NCI-H69 (cell line): ENCODE results near the gene RER1.
A peak's percentile ranks its signal among the peaks of the same experiment; 100 is the strongest.

Experiments used
- DNase-seq: peaks from one replicate; lab custom pipeline; 2025; lab: John Stamatoyannopoulos, UW

Gene RER1

DNA sequence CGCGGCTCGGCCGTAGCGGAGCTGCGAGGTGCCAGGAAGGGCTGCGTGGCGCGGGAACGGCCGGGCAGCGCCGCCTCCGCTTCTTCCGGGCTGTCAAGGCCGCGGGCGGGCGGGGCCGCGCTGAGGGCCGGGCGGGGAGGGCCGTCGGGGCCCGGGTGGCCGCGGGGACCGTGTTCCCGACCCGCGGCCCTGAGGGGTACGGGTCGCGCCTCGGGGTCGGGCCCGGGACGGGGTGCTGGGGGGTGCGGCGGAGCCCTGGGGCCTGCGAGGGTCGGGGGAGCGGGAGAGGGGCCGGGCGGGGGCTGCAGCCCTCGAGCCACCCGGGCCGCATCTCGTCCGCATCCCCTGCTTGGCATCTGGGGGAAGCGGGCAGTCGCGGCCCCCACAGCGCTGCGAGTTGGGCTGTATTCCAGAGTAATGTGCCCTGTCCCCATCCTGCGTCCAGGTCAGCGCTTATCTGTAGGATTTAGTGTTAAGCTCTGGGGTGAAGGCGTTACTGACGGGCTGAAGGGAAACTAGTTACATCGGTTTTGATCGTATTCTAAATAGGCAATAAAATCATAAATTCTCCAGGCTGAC, 379 bp downstream of the RER1 start:
- DNase-seq: no peak

DNA sequence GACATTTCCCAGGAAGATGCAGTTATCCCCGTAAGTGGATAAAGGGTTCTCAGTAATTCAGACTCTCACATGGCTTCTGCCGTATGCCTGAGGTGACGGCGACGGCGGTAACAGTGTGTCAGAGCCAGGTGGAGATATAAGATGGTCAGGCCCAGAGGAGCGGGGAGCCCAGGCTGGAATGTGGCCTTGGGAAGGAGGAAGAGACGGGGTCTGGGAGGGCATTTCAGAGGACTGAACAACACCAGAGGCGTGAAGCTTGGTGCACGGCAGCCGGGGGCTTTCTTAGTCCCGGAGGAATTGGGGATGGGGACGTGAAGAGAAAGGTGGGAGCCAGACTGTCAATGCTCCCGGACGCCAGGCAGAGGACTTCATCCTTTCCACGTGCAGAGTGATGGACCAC, 1.0 kb downstream of the RER1 start:
- no peak for DNase-seq

DNA sequence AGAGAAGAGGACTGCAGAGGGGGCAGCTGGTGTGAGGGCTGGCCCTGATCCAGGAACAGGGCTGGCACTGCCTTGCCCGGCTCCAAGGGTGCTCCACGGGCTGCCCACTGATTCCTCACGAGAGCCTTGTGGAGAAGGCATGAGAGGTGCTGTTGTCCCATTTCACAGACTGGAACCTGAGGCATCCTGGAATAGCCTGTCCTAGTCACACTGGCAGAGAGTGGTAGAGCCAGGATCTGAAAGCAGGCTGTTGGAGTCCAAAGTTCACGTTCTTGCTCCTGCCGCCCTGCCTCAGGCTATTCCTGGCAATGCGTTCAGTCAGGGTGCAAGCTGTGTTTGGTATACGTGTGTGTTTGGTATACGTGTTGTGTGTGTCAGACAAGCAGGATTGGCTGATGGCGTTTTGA, 1.8 kb downstream of the RER1 start:
- no peak for DNase-seq

DNA sequence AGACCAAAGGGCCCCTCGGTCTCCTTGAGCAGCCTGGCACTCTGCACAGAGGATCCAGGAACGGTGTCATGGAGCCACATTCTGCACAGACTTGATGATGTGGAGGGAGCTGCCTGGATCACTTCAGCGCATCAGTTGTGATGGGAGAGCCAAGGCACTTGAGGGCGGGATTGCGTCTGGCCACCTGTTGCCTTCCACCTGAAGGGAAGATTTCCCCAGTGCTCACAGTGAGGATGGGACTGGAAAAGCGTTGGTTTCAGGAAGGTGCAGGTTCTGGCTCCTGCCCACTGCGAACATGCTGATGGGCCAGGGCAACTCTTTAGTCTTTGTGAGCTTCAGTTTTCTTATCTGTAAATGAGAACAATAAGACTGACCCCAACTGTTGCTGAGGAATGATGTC, 2.6 kb downstream of the RER1 start:
- no peak for DNase-seq

DNA sequence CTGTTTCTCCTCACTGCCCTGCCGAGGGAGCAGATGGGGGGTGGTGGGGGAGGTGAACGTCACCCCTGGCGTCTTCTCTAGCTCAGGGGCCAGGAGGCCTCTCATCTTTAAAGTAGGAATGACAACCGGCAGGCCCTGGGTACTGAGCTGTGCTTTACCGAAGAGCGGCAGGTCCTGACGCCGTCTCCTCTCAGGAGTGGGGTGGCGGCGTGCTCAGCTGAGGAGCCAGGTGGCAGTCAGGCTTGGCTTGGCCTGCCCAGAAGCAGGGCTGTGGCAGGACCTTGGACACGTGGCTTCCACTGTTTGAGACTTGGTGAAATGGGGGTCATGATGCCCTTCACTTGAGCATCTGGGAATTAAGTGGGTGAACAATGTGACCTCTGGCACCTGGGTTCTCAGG, 3.1 kb downstream of the RER1 start:
- no peak for DNase-seq

DNA sequence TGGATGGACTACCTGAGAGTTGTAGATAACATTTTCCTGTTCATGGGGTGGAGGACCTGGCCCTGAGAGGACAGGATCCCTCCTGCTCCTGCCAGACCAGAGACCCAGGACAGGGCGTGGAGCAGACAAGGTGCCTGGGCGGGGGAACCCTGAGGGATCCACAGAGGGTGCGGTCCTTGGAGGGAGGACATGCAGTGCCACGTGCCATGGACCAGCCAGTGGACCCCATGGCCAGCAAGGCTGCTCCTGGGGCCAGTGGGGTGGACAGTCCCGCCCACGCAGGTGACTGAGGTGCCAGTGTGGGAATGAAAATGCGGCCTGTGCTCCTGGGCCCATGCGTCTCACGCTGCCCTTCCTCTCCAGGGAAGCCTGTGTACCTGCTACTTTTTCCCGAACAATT, 3.6 kb downstream of the RER1 start:
- no peak for DNase-seq

DNA sequence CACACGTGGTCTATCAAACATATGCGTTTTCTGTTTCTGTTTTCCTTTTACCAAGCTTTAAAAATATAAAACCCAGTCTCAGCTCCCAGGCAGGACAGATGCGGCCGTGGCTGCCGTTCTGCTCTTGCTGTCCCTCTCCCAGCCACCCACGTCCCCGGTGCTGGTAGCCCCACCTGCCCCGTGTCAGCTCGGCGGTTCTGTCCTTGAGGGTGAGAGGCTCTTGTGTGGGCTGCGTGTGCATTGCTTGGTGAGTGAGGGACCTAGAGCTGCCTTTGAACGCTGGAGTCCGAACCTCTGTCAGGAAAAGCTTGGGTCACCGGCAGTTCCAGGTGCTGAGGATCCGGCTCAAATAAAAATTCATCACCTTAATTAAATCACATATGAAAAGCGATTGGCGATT, 4.4 kb downstream of the RER1 start:
- DNase-seq: no peak

DNA sequence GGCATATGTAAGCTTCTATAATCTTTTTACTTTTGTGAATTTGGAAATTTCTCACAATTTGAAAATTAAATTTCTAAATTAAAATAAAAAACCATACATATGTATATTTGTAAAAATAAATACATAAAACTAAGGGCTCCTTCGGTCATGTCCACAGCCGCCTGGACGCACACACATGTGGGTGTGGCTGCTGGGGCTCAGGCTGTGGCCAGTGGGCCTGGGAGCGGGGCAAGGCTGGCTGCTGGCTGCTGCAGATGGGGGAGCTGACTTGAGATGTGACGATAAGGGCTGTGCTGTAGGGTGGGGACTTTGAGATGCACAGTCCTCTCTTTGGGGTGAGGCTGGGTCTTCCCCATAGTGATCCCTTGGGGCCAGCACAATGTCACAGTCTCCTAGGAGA, 4.8 kb downstream of the RER1 start:
- no peak for DNase-seq

DNA sequence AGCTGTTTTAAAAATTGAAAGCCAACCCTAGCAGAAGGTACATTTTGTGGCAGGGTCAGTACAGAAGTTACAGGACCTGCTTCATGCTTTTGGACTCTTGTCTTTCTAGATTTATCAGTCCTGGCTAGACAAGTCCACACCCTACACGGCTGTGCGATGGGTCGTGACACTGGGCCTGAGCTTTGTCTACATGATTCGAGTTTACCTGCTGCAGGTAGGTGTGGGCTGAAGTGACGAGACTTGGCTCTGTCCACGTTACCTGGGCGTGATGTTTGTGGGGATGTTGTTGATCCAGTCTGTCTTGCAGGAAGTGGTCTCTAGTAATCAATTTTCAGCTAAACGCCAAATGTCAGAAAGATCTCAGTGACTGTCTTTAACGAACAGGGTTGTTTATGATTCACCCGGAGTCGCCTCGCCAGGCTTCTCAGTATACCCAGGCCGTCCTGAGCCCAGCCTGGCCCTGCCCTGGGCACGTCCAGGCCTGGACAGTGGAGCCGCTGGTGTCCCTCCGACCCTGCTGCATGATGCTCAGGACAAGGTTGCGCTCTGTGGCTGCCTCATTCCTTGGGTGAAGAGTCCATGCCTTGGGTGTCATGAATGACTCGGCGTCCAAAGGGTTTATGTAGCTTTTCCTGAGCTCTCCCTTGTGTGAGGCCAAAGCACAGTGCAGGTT, 5.5 kb downstream of the RER1 start:
- no peak for DNase-seq

DNA sequence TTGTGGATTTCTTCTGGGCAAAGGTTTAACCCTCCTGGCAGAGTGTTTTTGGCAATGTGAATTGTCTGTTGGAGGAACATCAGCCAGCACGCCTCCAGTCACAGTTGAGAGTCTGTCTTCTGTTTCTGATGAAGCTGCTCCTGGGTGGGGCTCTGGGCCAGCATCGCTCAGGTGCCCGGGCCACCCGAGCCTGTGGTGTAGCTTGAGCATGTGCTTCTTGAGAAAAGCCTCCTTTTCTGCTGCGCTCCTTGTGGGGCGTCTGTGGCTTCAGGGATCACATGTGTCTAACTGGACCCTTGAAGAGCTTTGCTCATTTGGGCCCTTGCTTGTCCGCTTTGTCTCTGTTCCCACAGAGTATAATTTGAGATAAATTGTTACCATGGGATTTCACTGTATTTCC, 7.2 kb downstream of the RER1 start:
- DNase-seq: no peak

DNA sequence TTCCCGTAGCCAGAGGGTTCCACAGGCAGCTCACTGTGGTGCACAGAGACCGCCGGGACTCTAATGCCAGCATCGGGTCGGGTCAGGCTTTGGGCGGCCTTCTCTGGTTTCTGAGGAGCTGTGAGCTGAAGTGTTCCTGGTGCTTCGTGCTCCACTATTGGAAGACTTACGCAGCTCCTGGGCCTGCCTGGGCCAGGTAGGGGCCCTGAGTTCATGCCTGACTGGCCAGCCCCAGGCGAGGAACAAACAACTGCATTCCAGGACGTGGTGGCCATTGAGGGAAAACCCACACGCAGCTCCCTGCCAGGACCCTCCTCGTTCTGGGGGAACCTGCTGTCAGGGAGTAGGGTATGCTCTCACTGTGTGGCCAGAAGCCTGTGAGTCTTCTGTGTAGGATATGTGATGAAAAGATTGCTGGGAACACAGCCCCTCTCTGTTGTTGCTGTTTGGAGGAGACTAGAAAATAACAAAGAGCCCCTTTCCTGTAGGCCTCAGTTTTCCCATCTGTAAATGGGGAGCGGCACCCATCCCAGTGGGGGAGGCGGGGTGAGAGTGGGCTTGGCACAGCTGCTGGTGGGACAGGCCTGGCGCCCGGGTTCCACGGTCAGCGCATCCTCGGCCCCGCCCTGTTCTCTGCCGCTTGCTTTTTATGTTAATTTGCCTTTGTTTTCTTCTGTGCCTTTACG, 8.4 kb downstream of the RER1 start:
- no peak for DNase-seq

DNA sequence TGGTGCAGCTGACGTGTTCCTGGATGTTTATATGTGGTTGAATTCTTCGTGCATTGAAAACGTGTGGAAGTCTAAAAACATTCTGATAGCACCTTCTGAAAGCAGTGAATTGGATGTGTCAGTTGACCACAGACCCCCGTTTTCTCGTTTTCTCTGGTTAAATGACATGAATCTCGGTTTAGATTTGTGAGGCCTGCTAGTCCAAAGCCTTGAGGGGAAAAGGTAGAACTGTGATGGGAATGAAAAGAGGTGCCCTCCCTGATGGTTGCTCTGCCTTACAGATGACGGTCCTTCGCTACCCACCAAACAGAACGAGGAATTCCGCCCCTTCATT, 8.9 kb downstream of the RER1 start:
- no peak for DNase-seq

DNA sequence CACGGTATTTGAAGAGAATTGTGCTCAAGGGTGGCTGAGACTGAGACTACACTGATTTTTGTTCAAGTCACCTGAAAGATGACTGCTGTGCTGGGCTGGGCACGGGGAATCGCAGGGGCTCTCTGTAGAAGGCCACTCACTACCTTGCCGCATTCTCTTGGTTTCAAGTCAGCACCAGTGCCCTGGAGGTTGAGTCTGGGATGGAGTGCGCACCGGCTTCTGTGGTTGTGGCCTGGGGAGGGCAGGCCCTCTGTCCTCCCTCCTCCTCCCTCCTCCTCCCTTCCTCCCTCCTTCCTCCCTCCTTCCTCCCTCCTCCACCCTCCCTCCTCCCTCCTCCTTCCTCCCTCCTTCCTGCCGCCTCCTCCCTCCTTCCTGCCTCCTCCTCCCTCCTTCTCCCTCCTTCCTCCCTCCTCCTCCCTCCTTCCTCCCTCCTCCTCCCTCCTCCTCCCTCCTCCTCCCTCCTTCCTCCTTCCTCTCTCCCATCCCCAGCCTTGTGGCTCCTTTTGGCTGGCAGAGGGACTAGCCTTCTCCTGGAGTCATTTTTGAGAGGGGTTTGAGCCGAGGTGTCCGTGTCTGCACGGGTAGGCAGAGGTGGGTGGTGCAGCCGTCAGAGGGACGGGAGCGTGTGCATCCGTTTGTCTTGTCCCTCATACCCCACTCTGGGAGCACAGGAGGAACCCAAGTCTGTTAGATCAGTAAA, 9.5 kb downstream of the RER1 start:
- no peak for DNase-seq

DNA sequence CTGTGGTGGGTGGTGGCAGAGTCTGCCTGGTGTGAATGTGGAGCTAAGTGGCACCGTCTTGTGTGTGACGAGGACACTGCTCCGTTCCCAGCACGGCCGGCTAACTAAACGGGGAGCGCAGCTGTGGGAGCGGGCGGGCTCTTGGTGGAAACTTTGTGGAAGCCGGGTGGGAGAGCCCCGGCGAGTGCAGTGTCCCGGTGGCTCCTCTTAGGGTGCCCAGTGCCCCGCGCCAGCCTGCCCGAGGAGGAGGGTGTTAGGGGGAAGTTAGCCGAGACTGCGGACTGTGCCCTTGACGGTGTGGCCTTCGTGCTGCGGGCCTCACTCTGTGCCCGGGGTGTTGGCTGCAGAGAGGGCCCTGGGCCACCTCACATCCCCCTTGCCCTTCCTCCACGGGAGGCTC, 10.8 kb downstream of the RER1 start:
- DNase-seq: no peak

DNA sequence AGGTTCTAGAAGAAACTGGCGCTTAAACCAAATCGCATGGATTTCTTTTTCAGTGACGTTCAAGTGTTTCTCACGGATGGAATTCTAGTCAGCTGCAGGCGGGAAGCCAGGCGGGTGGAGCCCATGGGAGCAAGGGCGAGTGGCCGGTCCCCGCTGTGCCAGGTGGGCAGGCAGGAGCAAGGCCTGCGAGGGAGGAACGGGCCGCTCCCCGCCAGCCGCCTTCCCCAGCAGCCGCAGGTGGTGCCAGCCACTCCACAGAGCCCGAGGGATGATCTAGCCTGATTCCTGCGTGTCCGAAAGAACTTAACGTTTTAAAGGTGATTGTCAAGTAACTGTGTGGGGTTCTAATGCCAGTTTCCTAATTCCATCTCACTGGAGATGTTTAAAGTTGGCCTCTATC, 11.6 kb downstream of the RER1 start:
- no peak for DNase-seq

DNA sequence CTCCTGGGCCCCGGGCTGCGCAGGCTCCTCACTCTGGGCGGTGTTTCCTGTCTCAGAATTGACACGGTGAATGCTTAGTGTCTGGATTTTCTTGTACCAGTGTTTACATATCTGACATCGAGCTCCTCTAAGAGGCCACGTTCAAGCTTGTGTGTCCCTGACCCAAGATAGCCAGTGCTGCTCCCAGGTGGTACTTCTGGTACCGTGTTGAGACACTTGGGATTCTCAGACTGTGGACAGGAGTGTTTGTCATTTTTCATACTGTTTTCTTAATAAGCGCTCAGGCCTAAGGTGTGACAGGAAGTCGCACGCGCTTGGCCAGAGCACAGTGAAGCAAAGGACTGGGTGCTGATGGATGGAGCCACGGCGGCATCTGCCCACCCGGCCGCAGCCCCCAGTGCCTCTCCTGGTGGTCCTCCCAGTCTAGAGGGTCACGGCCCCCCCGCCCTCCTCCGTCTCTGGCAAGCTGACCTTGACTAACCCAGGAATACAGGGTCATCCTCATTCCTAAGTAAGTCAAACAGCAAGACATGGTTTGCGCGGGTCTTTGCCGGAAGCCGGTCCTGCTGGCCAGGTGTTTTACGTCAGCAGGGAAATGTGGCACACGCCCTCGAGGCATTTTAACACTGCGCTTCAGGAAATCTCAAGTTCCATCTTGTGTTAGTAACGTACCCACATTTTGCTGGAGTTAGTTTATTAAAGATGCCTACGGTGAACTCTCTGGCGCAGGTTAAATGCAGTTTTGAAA, 12.7 kb downstream of the RER1 start:
- DNase-seq: no peak

DNA sequence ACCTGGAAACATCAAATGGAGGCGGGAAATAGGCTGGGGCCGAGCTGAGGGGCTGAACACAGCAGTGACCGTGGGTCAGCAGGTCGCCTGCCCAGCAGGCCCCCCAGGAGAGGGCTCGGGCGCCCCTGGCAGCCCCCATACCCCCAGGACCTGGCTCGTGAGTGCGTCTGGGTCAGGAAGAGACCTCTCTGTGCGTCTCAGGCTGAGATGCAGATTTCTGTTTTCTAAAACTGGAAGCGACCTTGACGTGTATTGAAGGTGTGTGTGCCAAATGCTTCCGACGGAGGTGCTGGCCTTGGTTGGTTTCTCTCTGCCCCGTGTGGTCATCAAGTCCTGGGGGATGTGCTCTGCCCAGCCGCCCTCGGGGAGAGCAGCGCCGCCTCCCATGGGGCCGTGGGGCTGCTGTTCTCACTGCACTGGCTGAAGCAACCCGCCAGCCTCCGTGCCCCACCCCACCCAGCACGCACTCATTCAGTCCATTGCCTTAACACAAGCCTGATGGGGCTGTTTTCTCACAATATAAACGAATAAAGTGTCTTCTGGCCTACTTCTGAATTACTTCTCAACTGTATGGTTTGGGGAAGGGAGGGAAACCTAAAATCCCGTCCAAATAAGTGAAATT, 13.4 kb downstream of the RER1 start:
- no peak for DNase-seq

DNA sequence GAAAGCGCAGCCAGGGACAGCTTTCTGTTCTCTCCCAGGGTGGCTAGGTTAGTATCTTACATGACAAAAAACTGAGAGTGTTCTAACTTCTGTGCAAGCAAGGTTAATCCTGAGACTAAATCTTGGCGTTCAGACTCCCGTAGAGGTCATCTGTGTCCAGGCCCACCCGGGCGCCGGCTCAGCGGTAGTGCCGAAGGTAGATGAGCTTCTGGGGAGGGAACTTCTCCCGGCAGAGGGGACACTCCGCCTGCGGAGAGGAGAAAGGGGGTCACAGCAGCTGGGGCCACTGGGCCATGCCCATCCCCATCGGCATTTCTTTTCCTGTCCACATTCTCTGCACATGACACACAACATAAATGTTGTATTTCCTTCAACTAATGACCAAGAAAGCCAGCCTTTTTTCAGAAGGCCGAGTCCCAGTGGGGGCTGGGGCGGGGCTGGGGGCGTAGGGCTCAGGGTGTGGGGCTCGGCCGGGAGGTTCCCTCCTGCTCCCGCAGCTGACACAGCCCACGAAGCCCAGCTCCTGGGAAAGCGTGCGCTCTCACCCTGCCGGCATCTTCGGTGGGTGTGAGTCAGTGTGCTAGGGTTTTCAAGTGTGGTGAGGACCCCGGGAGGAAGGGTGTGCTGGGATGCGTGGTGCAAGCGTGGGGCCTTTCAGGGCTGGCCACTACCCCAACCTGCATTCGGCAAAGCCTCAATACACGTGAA, 14.1 kb downstream of the RER1 start:
- DNase-seq: no peak

DNA sequence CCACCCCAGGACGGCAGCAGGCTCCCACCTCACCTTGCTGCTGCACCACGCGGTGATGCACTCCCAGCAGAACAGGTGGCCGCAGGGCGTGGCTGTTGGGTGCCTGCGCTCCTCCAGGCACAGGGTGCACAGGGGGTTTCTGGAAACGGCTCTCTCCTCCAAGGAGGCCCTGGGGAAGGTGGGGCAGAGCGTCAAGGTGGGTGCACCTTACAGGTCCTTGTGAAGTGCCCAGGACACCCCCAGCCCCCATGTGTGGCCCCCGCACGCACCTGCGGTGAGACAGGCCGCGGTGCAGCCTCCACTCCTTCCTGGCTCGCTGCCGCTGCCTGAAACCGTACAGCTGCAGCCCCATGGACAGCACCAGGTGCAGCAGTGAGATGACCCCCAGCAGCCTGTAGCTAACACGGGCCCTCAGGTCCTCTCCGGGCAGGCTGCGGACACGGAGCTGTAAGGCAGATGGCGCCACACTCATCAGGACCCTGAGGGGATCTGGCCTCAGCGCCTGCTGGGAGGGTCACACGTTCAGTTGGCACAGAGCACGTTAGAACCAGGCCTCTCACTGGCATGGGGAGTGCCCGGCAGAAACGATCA, 14.9 kb downstream of the RER1 start:
- DNase-seq: peak; percentile 18

DNA sequence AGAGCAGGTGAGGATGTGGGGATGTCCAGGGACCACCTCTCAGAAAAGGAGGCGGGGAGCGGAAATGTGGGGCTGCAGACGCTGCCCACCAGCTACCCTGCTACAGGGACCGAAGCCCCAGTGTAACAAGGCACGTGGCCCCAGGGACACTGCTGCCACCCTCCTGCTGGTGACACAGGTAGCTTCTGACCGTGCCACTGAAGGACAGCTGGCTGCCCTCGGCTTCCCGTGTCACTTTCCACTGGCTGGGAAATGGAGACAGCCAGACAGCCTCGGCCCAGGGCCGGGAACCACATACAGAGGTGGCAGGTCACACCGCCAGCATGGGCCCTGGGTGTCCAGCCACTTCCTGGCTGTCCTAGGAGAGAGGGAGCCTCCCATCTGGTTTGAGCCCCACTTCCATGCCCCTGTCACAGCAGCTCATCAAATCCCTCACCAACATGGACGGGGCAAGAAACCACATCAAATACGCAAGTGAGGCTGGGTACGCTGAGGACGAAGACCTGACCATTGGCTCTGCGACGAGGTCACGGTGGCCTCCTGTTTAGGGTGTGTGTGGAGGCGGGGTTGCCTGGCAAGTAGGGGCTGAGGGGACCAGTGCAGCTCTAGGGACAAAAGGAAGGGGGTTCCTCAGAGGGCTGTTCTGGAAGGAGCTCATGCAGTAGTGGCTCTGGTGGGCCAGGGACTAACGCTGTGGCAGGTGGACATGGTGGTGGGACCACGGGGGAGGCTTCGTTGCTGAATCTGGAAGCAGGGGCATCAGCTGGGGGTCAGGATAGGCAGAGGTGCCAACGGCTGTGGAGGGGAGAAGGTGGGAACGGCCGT, 15.7 kb downstream of the RER1 start:
- no peak for DNase-seq
